Raji (cell line): ENCODE measurements around the gene URM1.

Experiments used
- POLR2A ChIP-seq: IDR thresholded peaks from 2 replicates; pipeline ENCODE4 v1.6.1; 2011; ENCODE audit warnings: low read depth, low read length, control low read depth; ENCODE audit not compliant: insufficient read depth

Gene URM1

DNA sequence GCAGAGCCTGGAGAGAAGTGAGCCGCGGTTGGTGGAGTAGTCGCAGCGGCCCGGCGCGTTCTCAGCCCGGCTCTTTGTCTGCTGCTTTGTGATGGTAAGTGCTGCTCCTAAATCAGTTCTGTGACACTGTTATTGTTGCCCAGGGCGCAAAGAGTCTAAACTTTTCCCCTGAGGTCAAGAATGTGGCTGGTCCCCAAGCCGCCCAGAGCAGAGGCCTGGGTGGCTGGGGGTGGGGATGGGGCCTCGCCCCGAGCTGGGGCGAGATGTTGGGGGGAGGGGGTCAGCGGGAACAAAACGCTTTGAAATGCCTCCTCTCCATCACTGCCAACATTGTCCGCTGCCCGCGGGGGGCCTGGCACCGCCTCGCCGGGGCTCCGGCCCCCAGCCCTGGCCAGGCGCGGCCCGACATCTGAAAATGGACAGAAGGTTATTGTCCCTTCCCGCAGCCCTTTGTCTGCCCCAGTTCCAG is 37.8 kb downstream of the URM1 start:
- TF ChIP-seq POLR2A: no peak

- TF ChIP-seq POLR2A: no peak
Measured at GRCh38 chr9:128409450-128409849, 38.3 kb downstream of the URM1 start.

DNA sequence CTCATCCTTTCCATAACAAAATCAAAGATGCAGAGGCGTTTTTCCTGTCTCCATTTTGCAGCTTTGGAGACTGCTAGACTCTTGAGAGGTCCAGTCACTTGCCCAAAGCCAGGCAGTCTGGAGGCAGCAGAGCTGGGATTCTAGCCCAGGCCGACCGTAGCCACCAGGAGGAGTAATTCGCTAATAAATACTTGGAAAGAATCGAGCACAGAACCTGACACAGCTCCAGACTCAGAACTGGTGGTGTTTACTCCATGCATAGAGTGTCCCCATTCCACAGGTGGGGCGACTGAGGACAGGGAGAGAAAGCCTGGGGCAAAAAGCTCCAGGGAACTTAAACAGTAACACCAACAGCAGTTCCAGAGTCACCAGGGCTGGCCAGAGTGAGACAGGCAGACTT is 38.8 kb downstream of the URM1 start:
- TF ChIP-seq POLR2A: no peak

DNA sequence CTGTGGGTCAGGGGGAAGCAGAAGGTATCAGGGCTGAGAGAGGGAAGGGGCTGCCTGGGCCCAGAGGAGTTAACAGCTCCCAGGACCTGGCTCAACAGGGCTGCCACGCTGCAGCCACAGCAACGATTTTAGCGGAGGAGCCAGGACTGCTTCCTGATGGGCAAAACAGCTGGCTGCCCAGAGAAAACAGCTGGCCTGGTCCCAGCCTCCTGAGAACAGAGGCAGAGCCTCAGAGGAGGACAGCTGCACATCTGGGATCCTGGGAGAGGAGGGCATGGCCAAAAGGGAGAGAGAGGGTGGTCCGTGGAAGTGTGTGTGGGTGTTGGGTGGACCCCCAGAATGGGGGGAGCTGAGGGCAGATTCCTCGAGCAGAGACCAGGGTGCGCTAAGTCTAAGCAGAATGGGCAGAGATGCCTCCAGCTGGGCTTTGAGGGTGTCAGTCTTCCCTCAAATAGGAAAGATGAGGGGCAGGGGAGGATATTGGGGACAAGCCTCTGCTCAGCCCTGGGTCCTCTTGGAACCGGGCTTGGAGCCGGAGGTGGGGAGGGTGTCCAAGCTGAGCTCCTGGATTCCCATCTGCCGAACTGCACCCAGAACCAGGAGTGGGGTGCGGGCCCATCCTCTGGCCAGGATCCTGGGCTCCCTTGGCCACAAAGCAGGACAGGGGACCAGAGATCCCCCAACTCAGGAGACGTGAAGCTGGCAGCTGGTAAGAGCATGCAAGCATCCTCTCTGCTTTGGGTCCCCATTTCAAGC is 40.4 kb downstream of the URM1 start:
- TF ChIP-seq POLR2A: no peak

- TF ChIP-seq POLR2A: no peak
Measured at GRCh38 chr9:128412120-128412790, 41.1 kb downstream of the URM1 start.

DNA sequence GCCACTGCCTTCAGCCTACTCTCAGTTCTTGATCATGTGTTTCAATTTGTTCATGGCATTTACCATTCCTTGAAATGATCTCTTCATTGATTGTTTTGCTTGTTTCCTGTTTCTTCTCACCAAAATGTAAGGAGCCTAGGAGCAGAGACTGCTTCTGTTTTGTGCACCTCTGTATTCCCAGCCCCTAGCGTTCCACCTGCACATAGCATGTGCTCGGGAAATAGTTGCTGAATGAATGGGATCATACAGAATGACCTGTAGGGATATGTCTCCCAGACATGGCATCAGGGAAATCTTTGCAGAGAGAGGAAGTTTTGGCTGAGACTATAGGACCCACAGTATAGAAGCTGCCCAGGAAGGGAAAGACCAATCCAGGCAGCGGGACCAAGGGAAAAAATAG is 43.3 kb downstream of the URM1 start:
- TF ChIP-seq POLR2A: no peak

GRCh38 chr9:128415281-128415680 is 44.1 kb downstream of the URM1 start:
- no peak for TF ChIP-seq POLR2A

DNA sequence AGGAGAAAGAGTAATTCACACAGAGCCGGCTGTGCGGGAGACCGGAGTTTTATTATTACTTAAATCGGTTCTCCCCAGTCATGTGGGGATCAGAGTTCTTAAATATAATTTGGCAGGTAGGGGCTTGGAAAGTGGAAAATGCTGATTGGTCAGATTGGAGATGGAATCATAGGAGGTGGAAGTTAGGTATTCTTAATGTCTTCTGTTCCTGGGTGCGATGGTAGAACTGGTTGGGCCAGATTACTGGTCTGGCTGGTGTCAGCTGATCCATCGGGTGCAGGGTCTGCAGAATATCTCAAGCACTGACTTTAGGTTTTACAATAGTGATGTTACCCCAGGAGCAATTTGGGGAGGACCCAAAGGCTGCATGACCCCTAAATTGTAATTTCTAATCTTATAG is 44.8 kb downstream of the URM1 start:
- TF ChIP-seq POLR2A: no peak

DNA sequence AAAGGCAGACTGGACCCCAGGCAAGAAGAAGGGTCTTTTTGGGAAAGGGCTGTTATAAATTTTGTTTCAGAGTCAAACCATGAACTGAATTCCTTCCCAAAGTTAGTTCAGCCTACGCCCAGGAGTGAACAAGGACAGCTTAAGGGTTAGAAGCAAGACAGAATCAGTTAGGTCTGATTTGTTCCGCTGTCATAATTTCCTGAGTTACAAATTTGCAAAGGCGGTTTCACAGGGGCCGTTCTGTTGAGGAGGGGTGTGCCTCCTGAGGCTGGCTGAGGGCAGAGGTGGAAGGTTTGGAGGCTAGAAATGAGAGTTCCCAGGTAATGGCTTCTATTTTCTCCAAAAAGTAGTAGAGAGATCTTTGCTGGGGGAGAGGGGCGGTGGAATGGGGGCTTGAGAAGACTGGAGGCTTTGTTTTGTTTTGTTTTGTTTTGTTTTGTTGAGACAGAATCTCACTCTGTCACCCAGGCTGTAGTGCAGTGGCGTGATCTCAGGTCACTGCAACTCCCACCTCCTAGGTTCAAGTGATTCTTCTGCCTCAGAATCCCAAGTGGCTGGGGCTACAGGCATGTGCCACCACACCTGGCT is 45.4 kb downstream of the URM1 start:
- TF ChIP-seq POLR2A: no peak

DNA sequence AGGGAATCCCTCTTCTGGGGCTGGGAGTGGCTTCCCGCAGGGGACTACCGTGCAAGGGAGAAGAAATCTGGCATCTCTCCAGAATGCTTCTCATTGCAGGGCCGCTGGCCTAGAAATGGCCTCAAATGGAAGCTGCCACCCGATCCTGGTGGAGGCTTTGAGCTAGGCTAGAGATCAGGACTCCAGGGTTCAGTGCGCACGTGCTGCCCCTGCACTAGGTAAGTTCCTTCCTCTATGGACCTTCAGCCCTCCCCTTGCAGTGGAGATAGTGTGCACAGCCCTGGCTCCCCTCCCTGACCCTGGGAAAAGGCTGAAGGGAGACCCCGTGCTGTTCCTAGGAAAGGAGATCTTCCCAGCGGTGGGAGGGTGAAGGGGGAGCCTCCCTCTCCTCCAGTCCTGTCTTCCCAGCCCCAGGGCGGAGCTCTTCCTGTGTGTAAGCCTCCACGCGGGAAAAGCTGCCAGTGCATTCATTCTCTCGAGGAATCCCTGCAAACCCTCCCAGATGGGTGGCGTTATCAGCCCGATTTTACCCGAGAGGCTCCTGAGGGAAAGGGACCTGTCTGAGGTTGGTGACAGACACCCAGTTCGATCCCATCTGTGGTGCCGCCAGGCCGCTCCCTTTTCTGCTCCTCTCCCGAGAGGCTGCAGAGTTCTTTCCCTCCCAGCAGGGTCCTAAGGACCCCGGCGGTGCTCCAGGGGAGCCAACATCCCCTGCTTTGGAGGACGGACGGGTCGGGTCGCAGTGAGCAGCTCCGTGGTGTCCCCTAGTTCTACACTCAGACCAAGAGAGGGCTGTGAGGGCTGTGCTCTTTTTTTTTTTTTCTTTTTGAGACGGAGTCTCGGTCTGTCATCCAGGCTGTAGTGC is 48.1 kb downstream of the URM1 start:
- TF ChIP-seq POLR2A: no peak

DNA sequence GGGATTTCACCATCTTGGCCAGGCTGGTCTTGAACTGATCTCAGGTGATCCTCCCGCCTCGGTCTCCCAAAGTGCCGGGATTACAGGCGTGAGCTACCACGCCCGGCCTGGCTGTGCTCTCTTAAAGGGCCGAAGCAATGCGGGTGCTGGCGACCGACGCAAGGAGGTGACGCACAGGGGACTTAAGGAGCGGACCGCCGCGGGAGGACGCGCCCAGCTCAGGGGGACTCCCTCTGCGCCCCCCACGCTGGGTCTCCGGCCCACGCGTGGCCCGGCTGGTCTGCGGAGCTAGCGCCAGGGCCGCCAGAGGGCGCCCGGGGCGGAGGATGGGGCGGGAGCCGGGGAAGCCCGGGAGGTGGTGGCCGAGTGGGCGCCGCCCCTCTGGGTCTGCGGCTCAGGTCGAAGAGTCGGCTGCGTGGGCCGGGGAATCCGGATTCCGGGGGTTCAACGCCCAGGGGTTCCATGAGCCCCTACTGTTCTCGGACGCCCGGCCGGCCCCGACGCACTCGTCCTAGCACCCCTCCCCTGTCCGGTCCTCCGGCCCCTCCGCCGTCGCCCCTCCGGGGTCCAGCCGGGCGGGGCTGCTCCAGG is 49.0 kb downstream of the URM1 start:
- peak; percentile 43; the same call in 1 of the 2 replicates for TF ChIP-seq POLR2A

DNA sequence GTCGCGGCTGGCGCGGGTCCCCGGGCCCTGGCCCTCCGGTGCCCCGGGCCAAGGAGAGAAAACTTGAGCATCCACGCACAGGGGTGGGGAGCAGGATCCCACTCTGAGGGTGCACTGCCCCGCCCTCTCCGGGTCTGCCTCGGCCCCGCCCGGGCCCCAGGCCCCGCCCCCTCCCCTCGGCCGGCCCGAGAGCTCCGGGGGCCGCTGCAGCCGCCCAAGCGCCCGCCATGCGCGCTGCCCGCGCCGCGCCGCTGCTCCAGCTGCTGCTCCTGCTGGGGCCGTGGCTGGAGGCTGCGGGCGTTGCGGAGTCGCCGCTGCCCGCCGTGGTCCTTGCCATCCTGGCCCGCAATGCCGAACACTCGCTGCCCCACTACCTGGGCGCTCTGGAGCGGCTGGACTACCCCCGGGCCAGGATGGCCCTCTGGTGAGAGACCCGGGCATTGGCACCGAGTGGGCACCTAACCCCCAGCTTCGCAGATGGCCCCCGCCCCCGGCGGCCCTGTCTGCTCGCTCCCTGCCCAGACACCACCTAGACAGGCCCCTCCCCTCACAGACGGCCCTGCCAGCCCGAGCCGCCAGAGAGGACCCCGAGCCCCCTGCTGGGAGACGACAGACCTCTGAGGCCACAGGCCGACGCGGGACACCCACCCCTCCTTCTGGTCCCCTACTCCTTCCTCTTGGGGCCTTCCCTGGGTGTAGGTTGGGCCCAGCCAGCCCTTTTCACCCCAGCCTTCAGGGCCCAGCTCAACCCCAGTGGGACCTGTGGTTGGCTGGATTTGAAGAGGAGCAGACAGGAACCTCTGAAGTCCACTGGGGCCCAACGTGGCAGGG is 49.7 kb downstream of the URM1 start, which contains the start of gene CERCAM:
Gene CERCAM (plus strand): TSS at position 207 of the 831 bp plus-strand sequence. CDS start 21 bp downstream, at position 228.
- TF ChIP-seq POLR2A: peak; percentile 46

GRCh38 chr9:128421482-128421996 is 50.4 kb downstream of the URM1 start:
- no peak for TF ChIP-seq POLR2A

DNA sequence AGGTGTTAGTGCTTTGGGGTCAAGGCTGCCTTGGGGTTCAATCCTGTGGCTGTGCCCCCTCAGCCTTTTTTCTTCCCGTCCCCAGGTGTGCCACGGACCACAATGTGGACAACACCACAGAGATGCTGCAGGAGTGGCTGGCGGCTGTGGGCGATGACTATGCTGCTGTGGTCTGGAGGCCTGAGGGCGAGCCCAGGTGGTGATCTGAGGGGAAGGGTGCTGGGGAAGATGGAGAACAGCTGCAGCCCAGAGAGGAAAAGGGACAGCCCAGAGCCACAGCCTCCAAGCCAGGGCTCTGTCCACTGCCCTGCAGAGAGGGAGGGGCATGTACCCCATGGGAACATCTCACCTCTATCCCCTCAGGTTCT is 51.6 kb downstream of the URM1 start:
- TF ChIP-seq POLR2A: no peak
